Measurements from ENCODE around the gene MDM1. TPM values are rescaled to one million over a fixed set of nuclear protein-coding genes. Genes with fewer than 3 reads are reported as not detected.

MDM1 gene
- total and polyA plus RNA-seq, 2 of the 13 experiments (the other 11 are each of a cell fraction or from before 2014, with no cell fraction given), result 4.6 to 15.2 TPM

GRCh38 chr12:68331869-68332727 is at the start of gene MDM1 (continued):
- TF ChIP-seq, protein P1, sequence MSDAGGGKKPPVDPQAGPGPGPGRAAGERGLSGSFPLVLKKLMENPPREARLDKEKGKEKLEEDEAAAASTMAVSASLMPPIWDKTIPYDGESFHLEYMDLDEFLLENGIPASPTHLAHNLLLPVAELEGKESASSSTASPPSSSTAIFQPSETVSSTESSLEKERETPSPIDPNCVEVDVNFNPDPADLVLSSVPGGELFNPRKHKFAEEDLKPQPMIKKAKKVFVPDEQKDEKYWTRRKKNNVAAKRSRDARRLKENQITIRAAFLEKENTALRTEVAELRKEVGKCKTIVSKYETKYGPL (CRISPR knock-in tag; IDR thresholded peaks at IDR 0.05), result no peak
- no peak for TF ChIP-seq CENPX (CRISPR knock-in tag; IDR thresholded peaks at IDR 0.05)
- TF ChIP-seq SNAPC2 (CRISPR knock-in tag; IDR thresholded peaks at IDR 0.05), result no peak
- no peak for TF ChIP-seq MYC (CRISPR knock-in tag; IDR thresholded peaks at IDR 0.05; ENCODE audit: borderline replicate concordance)
- TF ChIP-seq ZSCAN21 (CRISPR knock-in tag; IDR thresholded peaks at IDR 0.05; ENCODE audit: borderline replicate concordance), result 0 out of 2 replicates have a peak, but pooled peaks have one; percentile 33
- no peak for TF ChIP-seq ZNF232 (CRISPR knock-in tag; IDR thresholded peaks at IDR 0.05; ENCODE audit: borderline replicate concordance)
- no peak for TF ChIP-seq TBL1XR1 (IDR thresholded peaks at IDR 0.05; ENCODE audit: borderline replicate concordance, low read length, partially characterized antibody)
- no peak for TF ChIP-seq MTF1 (CRISPR knock-in tag; IDR thresholded peaks at IDR 0.05)
- TF ChIP-seq HDAC6 (IDR thresholded peaks at IDR 0.05; ENCODE audit: low read depth, low read length), result no peak
- TF ChIP-seq DR1 (CRISPR knock-in tag; IDR thresholded peaks at IDR 0.05), result no peak
- peak; percentile 18; the same call in 1 of the 2 replicates for TF ChIP-seq TGIF2 (CRISPR knock-in tag; IDR thresholded peaks at IDR 0.05)
- no peak for TF ChIP-seq NPAS2 (CRISPR knock-in tag; IDR thresholded peaks at IDR 0.05; ENCODE audit: borderline replicate concordance)
- no peak for TF ChIP-seq NONO (IDR thresholded peaks at IDR 0.05)
- no peak for TF ChIP-seq NONO (CRISPR knock-in tag; conservative IDR thresholded peaks at IDR 0.05)
- TF ChIP-seq, protein P2, sequence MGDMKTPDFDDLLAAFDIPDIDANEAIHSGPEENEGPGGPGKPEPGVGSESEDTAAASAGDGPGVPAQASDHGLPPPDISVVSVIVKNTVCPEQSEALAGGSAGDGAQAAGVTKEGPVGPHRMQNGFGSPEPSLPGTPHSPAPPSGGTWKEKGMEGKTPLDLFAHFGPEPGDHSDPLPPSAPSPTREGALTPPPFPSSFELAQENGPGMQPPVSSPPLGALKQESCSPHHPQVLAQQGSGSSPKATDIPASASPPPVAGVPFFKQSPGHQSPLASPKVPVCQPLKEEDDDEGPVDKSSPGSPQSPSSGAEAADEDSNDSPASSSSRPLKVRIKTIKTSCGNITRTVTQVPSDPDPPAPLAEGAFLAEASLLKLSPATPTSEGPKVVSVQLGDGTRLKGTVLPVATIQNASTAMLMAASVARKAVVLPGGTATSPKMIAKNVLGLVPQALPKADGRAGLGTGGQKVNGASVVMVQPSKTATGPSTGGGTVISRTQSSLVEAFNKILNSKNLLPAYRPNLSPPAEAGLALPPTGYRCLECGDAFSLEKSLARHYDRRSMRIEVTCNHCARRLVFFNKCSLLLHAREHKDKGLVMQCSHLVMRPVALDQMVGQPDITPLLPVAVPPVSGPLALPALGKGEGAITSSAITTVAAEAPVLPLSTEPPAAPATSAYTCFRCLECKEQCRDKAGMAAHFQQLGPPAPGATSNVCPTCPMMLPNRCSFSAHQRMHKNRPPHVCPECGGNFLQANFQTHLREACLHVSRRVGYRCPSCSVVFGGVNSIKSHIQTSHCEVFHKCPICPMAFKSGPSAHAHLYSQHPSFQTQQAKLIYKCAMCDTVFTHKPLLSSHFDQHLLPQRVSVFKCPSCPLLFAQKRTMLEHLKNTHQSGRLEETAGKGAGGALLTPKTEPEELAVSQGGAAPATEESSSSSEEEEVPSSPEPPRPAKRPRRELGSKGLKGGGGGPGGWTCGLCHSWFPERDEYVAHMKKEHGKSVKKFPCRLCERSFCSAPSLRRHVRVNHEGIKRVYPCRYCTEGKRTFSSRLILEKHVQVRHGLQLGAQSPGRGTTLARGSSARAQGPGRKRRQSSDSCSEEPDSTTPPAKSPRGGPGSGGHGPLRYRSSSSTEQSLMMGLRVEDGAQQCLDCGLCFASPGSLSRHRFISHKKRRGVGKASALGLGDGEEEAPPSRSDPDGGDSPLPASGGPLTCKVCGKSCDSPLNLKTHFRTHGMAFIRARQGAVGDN (CRISPR knock-in tag; IDR thresholded peaks at IDR 0.05), result peak; percentile 83
- 0 out of 2 replicates have a peak, but pooled peaks have one; percentile 15 for TF ChIP-seq HNF4A (CRISPR knock-in tag; IDR thresholded peaks at IDR 0.05)
- TF ChIP-seq FOSL1 (CRISPR knock-in tag; IDR thresholded peaks at IDR 0.05; ENCODE audit: borderline replicate concordance), result no peak
- no peak for TF ChIP-seq MEIS1 (CRISPR knock-in tag; IDR thresholded peaks at IDR 0.05; ENCODE audit: borderline replicate concordance)
- no peak for TF ChIP-seq ZNF33B (CRISPR knock-in tag; IDR thresholded peaks at IDR 0.05)
- TF ChIP-seq SRSF1 (optimal IDR thresholded peaks at IDR 0.05; ENCODE audit: low read depth, low read length), result peak; percentile 61
- TF ChIP-seq ZNF720 (CRISPR knock-in tag; IDR thresholded peaks at IDR 0.05), result no peak
- TF ChIP-seq, protein P3, sequence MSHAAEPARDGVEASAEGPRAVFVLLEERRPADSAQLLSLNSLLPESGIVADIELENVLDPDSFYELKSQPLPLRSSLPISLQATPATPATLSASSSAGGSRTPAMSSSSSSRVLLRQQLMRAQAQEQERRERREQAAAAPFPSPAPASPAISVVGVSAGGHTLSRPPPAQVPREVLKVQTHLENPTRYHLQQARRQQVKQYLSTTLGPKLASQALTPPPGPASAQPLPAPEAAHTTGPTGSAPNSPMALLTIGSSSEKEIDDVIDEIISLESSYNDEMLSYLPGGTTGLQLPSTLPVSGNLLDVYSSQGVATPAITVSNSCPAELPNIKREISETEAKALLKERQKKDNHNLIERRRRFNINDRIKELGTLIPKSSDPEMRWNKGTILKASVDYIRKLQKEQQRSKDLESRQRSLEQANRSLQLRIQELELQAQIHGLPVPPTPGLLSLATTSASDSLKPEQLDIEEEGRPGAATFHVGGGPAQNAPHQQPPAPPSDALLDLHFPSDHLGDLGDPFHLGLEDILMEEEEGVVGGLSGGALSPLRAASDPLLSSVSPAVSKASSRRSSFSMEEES (CRISPR knock-in tag; IDR thresholded peaks at IDR 0.05), result no peak
- no peak for TF ChIP-seq TRIM24 (CRISPR knock-in tag; IDR thresholded peaks at IDR 0.05)
- TF ChIP-seq ZNF207 (IDR thresholded peaks at IDR 0.05; ENCODE audit: borderline replicate concordance), result no peak
- no peak for TF ChIP-seq SCMH1 (CRISPR knock-in tag; IDR thresholded peaks at IDR 0.05; ENCODE audit: borderline replicate concordance)
- no peak for TF ChIP-seq KLF11 (CRISPR knock-in tag; IDR thresholded peaks at IDR 0.05)
